Gastroesophageal sphincter (tissue), 4 donors: ENCODE measurements around the gene ATP8B3. TPM values are rescaled to one million over a fixed set of nuclear protein-coding genes. Genes with fewer than 3 reads are reported as not detected.

Experiments
- ATAC-seq: fragments of 150-250 bp; one replicate; pipeline ENCODE4 v1.9.1; 2016; ENCODE audit warnings: mild to moderate bottlenecking, moderate library complexity
- H3K27ac ChIP-seq, 4 donors: fragments of 200-600 bp; sonication (generic) in 3 of 4; 1 replicate in 3 of 4; 2 replicates in 1 of 4; pipeline ENCODE4 v1.5.1; 2016 to 2019
- H3K27me3 ChIP-seq: fragments of 200-600 bp; sonication (generic); one replicate; pipeline ENCODE4 v1.5.1; 2019
- H3K36me3 ChIP-seq, 2 donors: fragments of 200-600 bp; sonication (generic); one replicate each; pipeline ENCODE4 v1.5.1; 2019; ENCODE audit warnings: control low read depth in 1 of 2
- H3K4me1 ChIP-seq, 3 donors: fragments of 200-600 bp; sonication (generic); 1 replicate in 2 of 3; 2 replicates in 1 of 3; pipeline ENCODE4 v1.5.1; 2016 to 2019; ENCODE audit warnings: control low read depth in 2 of 3
- H3K4me3 ChIP-seq, 2 donors: fragments of 200-600 bp; sonication (generic); one replicate each; pipeline ENCODE4 v1.5.1; 2019; ENCODE audit warnings: mild to moderate bottlenecking in 1 of 2, moderate library complexity in 1 of 2
- H3K9me3 ChIP-seq, 3 donors: fragments of 200-600 bp; sonication (generic); one replicate each; pipeline ENCODE4 v1.5.1; 2017 to 2019; ENCODE audit warnings: control low read depth in 2 of 3
- EP300 ChIP-seq: sonication (generic); formaldehyde crosslinking; IDR thresholded peaks from one replicate; pipeline ENCODE4 v1.6.1; 2017; ENCODE audit warnings: antibody characterized with exemption, mild to moderate bottlenecking
- POLR2A ChIP-seq, 2 donors: fragments of 450-650 bp; IDR thresholded peaks; one replicate each; pipeline ENCODE4 v1.6.1; 2017; ENCODE audit warnings: antibody characterized with exemption in 2 of 2, mild to moderate bottlenecking in 2 of 2, moderate library complexity in 1 of 2
- POLR2AphosphoS5 ChIP-seq: sonication (generic); formaldehyde crosslinking; IDR thresholded peaks from one replicate; pipeline ENCODE4 v1.6.1; 2017; ENCODE audit warnings: antibody characterized with exemption
- WGBS, 2 donors: methylation state at CpG; one replicate each; pipeline ENCODE4 v1.1.5; 2018; ENCODE audit warnings: low coverage in 1 of 2; 5-methylcytosine and 5-hydroxymethylcytosine counted together
- total RNA-seq, 4 donors: library from RNA; depleted of rRNA; stranded (reverse); fragments of >200 nt; gene quantifications; one replicate each; pipeline ENCODE4 v1.1.0, GENCODE V29; 2016
- TF ChIP-seq, protein P1 (sequence below), 4 experiments: fragments of 200-600 bp in 2 of 4; fragments of 450-650 bp in 2 of 4; sonication (generic) in 1 of 4; IDR thresholded peaks; one replicate each; pipeline ENCODE4 v1.5.1; 2017 to 2019; ENCODE audit warnings: antibody characterized with exemption in 4 of 4, mild to moderate bottlenecking in 2 of 4, moderate library complexity in 2 of 4

ATP8B3 gene
- total RNA-seq, 4 donors from 2014 or later = 0.27 to 1.4 (median 0.48) TPM

DNA sequence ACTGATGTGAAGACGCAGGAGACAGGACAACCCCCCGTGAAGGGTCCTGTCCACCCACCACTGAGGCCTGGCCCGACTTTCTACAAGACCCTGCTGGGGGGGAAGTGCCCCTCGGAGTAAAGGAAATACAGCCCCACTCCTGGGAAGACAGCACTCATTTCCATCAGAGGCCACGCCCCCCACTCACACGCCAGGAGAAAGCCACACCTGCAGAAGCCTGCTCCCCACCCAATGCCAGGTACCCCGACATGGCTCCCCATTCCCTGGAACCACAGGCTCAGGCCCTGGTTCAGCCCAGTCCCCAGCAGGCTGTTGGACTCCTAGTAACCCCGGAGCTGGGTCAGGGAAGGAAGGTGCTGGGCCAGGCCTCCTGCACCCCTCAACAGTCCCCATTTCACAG lies 10.9 kb upstream of the ATP8B3 start:
- Histone ChIP-seq H3K9me3 (no peaks in the 10 kb centered on the region), H3K4me1 (peaks cover 0 to 18% (median 10%) of the 10 kb centered on the region in 3 donors), H3K4me3 (no peak overlapping the region), H3K36me3 (peaks cover 0 to 99% of the 10 kb centered on the region in 2 donors), H3K27me3 (no peaks in the 10 kb centered on the region), H3K27ac (no peak overlapping the region)
- ATAC-seq = no peak
- WGBS, 2 donors = 70% methylated on average over 2 of the region's 8 CpGs; no CpG with 5 or more reads in 1 of the 2 donors
- TF ChIP-seq, protein P1, sequence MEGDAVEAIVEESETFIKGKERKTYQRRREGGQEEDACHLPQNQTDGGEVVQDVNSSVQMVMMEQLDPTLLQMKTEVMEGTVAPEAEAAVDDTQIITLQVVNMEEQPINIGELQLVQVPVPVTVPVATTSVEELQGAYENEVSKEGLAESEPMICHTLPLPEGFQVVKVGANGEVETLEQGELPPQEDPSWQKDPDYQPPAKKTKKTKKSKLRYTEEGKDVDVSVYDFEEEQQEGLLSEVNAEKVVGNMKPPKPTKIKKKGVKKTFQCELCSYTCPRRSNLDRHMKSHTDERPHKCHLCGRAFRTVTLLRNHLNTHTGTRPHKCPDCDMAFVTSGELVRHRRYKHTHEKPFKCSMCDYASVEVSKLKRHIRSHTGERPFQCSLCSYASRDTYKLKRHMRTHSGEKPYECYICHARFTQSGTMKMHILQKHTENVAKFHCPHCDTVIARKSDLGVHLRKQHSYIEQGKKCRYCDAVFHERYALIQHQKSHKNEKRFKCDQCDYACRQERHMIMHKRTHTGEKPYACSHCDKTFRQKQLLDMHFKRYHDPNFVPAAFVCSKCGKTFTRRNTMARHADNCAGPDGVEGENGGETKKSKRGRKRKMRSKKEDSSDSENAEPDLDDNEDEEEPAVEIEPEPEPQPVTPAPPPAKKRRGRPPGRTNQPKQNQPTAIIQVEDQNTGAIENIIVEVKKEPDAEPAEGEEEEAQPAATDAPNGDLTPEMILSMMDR (IDR thresholded peaks at IDR 0.05) = no peak
- TF ChIP-seq POLR2A (IDR thresholded peaks at IDR 0.05) = no peak
- no peak for TF ChIP-seq POLR2AphosphoS5
- TF ChIP-seq EP300 = no peak

DNA sequence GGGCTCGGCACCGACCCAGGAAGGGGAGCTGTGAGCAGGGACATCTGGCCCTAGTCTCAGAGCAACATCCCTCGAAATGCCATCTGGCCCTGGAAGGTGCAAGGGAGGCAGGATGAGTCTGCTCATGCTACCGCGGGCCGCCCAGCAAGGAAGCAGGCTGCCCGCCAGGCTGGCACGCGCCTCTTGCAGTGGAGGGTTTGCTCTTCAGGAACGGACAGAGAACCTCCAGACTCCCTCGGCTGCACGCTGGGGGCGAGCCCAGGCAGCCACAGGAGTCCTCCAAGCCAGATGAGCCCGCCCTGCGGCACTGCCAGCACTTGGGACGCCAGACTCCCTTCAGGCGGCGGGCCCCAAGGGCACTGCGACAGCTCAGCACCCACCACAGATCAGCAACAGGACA lies 10.1 kb upstream of the ATP8B3 start:
- Histone ChIP-seq H3K4me1 (peaks cover 0 to 16% (median 10%) of the 10 kb centered on the region in 3 donors), H3K27ac (no peak overlapping the region), H3K27me3 (no peaks in the 10 kb centered on the region), H3K36me3 (peaks cover 0 to 99% of the 10 kb centered on the region in 2 donors), H3K9me3 (no peaks in the 10 kb centered on the region), H3K4me3 (no peak overlapping the region)
- no peak for ATAC-seq
- no peak for TF ChIP-seq POLR2AphosphoS5
- TF ChIP-seq, protein P1 (IDR thresholded peaks at IDR 0.05) = no peak
- TF ChIP-seq POLR2A (IDR thresholded peaks at IDR 0.05) = no peak
- no peak for TF ChIP-seq EP300
- no CpG with 5 or more reads among the region's 19 CpGs for WGBS, 2 donors

DNA sequence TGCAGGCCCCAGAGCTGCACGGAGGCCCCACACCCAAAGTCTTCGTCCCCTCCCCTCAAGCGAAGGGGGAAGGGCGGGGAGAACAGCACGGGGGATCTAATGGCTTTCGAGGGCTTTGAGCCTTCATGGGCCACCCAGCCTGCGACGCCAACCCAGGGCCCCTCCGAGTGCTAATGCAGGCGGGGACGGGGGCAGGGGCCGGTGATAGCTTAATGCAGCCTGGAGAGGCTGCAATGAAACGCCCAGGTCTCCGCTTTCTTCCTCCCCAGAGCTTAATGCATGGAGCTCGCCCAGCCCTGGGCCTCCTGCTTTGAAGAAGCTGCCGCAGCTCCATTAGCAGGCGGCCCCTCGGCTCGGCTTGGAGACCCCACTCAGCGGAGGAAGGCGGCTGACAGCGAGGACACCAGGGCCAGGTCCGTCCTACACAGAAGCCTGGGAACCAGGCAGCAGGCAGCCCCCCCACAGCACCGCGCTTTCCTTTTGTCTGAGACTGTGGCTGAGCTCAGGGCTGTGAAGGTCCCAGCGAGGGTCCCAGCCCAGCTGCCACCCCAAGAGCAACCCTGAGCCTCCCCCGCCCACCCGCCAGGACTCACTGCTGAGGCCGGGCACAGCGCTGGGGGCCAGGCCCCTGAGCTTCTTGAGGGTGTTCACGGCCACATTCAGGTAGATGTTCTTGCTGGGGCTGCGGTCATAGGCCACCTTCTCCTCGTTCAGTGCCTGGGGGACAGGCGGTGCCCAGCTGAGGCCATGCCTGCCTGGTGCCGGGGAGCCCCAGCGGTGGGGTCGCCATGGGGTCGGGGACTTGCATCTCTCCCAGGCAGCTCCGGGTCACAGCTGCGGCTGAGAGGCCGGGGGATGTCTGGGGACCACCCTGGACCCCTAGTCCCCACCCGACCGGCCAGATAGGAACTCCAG lies 7.5 kb upstream of the ATP8B3 start:
- no peaks in the 10 kb centered on the region for H3K9me3 ChIP-seq
- no peaks in the 10 kb centered on the region for H3K4me1 ChIP-seq
- H3K4me3 ChIP-seq = no peak overlapping the region
- peaks cover 0 to 100% of the 10 kb centered on the region in 2 donors for H3K36me3 ChIP-seq
- 69% methylated on average over 8 of the region's 43 CpGs; no CpG with 5 or more reads in 1 of the 2 donors for WGBS, 2 donors
- no peaks in the 10 kb centered on the region for H3K27me3 ChIP-seq
- TF ChIP-seq POLR2AphosphoS5 = no peak
- H3K27ac ChIP-seq = no peak overlapping the region
- ATAC-seq = no peak

DNA sequence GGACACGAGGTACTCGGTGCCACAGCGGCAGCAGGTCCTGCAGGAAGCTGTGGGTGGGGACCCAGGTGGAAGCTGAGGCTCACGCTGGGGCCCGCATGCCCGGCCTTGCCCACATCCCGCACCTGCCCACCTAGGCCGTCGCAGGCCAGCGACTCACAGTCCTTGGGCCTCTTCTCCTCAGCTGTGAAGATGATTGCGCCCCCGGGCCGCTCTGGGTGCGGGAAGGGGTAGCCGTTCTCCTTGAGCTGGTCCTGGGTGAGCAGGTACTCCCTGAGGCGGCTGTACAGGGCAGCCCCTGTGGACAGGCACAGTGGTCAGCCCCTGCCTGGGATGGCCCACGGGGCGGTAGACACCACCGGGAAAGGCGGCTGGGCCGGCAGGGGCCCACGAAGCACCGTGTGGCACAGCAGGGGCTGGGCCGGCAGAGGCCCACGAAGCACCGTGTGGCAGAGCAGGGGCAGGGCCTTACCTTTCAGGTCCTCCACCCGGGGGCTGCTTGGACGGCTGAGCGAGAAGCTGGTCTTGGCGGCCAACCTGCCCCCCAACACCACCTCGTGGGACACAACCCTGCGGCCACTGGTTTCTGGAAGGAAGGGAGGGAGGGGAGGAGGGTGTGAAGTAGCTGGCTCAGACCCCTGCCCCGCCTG lies 6.6 kb upstream of the ATP8B3 start:
- Histone ChIP-seq H3K4me3 (no peak overlapping the region), H3K9me3 (no peaks in the 10 kb centered on the region), H3K27ac (no peak overlapping the region), H3K36me3 (peaks cover 0 to 93% of the 10 kb centered on the region in 2 donors), H3K27me3 (no peaks in the 10 kb centered on the region), H3K4me1 (peaks cover 0 to 2% (median 0%) of the 10 kb centered on the region in 3 donors)
- 60 to 100% methylated on average over 1 of the region's 33 CpGs for WGBS, 2 donors
- no peak for ATAC-seq
- TF ChIP-seq POLR2A (IDR thresholded peaks at IDR 0.05) (no peak), POLR2AphosphoS5 (no peak), EP300 (no peak)
- TF ChIP-seq, protein P1 (IDR thresholded peaks at IDR 0.05) = no peak

DNA sequence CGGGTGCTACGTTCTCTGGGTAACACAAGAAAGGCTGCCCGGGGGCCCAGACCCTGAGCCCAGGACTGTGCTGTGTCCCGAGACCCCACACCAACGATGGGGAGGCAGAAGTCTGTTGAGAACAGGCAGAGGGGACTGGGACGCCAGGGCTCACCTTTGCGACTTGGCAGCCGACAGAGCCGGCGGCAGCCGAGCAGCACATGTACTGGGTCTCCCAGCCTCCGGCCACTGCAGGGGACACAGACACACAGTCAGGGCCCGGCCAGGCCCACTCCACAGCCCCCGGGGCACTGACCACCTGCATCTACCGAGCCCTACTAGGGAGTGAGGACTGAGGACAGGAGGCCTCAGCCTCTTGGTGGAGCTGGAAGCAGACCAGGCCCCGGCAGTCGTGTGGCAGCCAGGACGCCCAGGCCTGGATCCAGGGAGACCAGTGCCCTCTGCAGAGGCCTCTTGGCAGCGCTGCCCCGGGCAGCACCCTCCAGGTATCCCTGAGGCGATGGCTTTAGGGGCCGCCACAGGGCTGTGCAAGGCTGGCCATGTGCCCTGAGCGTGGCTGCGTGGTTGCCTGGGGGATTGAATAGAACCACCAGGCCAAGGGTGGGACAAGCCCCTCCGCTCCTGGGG lies 5.6 kb upstream of the ATP8B3 start:
- Histone ChIP-seq H3K36me3 (peaks cover 0 to 83% of the 10 kb centered on the region in 2 donors), H3K4me1 (peaks cover 0 to 13% (median 9%) of the 10 kb centered on the region in 3 donors)
- 88% methylated on average over 5 of the region's 25 CpGs; no CpG with 5 or more reads in 1 of the 2 donors for WGBS, 2 donors

More for the DNA sequence above, 5.6 kb upstream of the ATP8B3 start:
- no peak for ATAC-seq
- no peak overlapping the region for H3K4me3 ChIP-seq
- no peaks in the 10 kb centered on the region for H3K27me3 ChIP-seq
- no peak overlapping the region for H3K27ac ChIP-seq
- no peaks in the 10 kb centered on the region for H3K9me3 ChIP-seq
- TF ChIP-seq, protein P1 (IDR thresholded peaks at IDR 0.05) = no peak
- TF ChIP-seq POLR2A (IDR thresholded peaks at IDR 0.05) = no peak
- no peak for TF ChIP-seq POLR2AphosphoS5
- TF ChIP-seq EP300 = no peak
